Measurements from ENCODE around the gene NUP160. TPM values are rescaled to one million over a fixed set of nuclear protein-coding genes. Genes with fewer than 3 reads are reported as not detected.
"Not testable (repeated sequence)": the region's sequence is repeated elsewhere in the genome, so short reads cannot be mapped to it uniquely, and the experiment has no call there.

Gene NUP160
- total RNA-seq, 1 experiment from 2014 or later, result 172 TPM

- peaks cover 89% of the 10 kb centered on the region for H3K36me3 ChIP-seq (ENCODE audit: insufficient read depth, low read length, poor library complexity, severe bottlenecking)
These were observed 5.4 kb downstream of the NUP160 start for GRCh38 chr11:47842749-47843148.

GRCh38 chr11:47837929-47838328 lies 10.2 kb downstream of the NUP160 start:
- Histone ChIP-seq H3K36me3 (ENCODE audit: insufficient read depth, low read length, poor library complexity, severe bottlenecking) (peaks cover 97% of the 10 kb centered on the region), H3K9me3 (ENCODE audit: low read depth, low read length, poor library complexity, severe bottlenecking) (no peaks in the 10 kb centered on the region), H3K27ac (ENCODE audit: low read depth, low read length, poor library complexity, severe bottlenecking) (no peak overlapping the region), H3K4me1 (ENCODE audit: insufficient read depth, low read length, poor library complexity, severe bottlenecking) (no peaks in the 10 kb centered on the region), H3K27me3 (replicated peaks; ENCODE audit: insufficient read depth, low read depth, low read length, poor library complexity) (no peaks in the 10 kb centered on the region), H3K4me3 (ENCODE audit: low read depth, low read length, poor library complexity, severe bottlenecking) (no peak overlapping the region)
- no TSS peak for BruUV-seq (replicated peaks)
- ChIA-PET CTCF (no interaction called here), POLR2A (ENCODE audit: low non-redundant PET) (no interaction called here)
- intact Hi-C loops (cut with micrococcal nuclease; ENCODE audit: unreplicated experiment), result no loop called here
- no peak for DNase-seq (ENCODE audit: low spot score)
- TF ChIP-seq CTCF (conservative IDR thresholded peaks at IDR 0.05; ENCODE audit: low read depth, low read length), result no peak
- no peak for TF ChIP-seq EZH2 (IDR thresholded peaks at IDR 0.05; ENCODE audit: borderline replicate concordance, low read depth, low read length, poor library complexity, severe bottlenecking)

More at GRCh38 chr11:47842749-47843148, 5.4 kb downstream of the NUP160 start:
- CTCF ChIA-PET, result interaction anchor here (0.5 kb wide), 1 partner anchor 388 kb away, joined by 3 read pairs; no protein-coding TSS in a partner anchor
- BruUV-seq (replicated peaks), result no TSS peak
- Histone ChIP-seq H3K27me3 (replicated peaks; ENCODE audit: insufficient read depth, low read depth, low read length, poor library complexity) (no peaks in the 10 kb centered on the region), H3K27ac (ENCODE audit: low read depth, low read length, poor library complexity, severe bottlenecking) (no peak overlapping the region), H3K4me3 (ENCODE audit: low read depth, low read length, poor library complexity, severe bottlenecking) (no peak overlapping the region), H3K9me3 (ENCODE audit: low read depth, low read length, poor library complexity, severe bottlenecking) (no peaks in the 10 kb centered on the region), H3K4me1 (ENCODE audit: insufficient read depth, low read length, poor library complexity, severe bottlenecking) (peaks cover 13% of the 10 kb centered on the region)
- POLR2A ChIA-PET (ENCODE audit: low non-redundant PET), result no interaction called here
- TF ChIP-seq CTCF (conservative IDR thresholded peaks at IDR 0.05; ENCODE audit: low read depth, low read length) (no peak), EZH2 (IDR thresholded peaks at IDR 0.05; ENCODE audit: borderline replicate concordance, low read depth, low read length, poor library complexity, severe bottlenecking) (no peak)
- DNase-seq (ENCODE audit: low spot score), result no peak
- intact Hi-C loops (cut with micrococcal nuclease; ENCODE audit: unreplicated experiment), result no loop called here

GRCh38 chr11:47837292-47837691 lies 10.9 kb downstream of the NUP160 start:
- Histone ChIP-seq H3K4me3 (ENCODE audit: low read depth, low read length, poor library complexity, severe bottlenecking) (no peak overlapping the region), H3K9me3 (ENCODE audit: low read depth, low read length, poor library complexity, severe bottlenecking) (no peaks in the 10 kb centered on the region), H3K36me3 (ENCODE audit: insufficient read depth, low read length, poor library complexity, severe bottlenecking) (peaks cover 97% of the 10 kb centered on the region), H3K27me3 (replicated peaks; ENCODE audit: insufficient read depth, low read depth, low read length, poor library complexity) (no peaks in the 10 kb centered on the region), H3K4me1 (ENCODE audit: insufficient read depth, low read length, poor library complexity, severe bottlenecking) (no peaks in the 10 kb centered on the region), H3K27ac (ENCODE audit: low read depth, low read length, poor library complexity, severe bottlenecking) (no peak overlapping the region)
- no TSS peak for BruUV-seq (replicated peaks)
- no peak for DNase-seq (ENCODE audit: low spot score)
- TF ChIP-seq EZH2 (IDR thresholded peaks at IDR 0.05; ENCODE audit: borderline replicate concordance, low read depth, low read length, poor library complexity, severe bottlenecking) (no peak), CTCF (conservative IDR thresholded peaks at IDR 0.05; ENCODE audit: low read depth, low read length) (no peak)
- ChIA-PET POLR2A (ENCODE audit: low non-redundant PET) (no interaction called here), CTCF (no interaction called here)
- intact Hi-C loops (cut with micrococcal nuclease; ENCODE audit: unreplicated experiment), result no loop called here

- BruUV-seq (replicated peaks); DNase-seq (ENCODE audit: low spot score); POLR2A ChIA-PET (ENCODE audit: low non-redundant PET); H3K9me3 ChIP-seq (ENCODE audit: low read depth, low read length, poor library complexity, severe bottlenecking); H3K27ac ChIP-seq (ENCODE audit: low read depth, low read length, poor library complexity, severe bottlenecking); H3K4me3 ChIP-seq (ENCODE audit: low read depth, low read length, poor library complexity, severe bottlenecking); H3K27me3 ChIP-seq (replicated peaks; ENCODE audit: insufficient read depth, low read depth, low read length, poor library complexity); intact Hi-C loops (cut with micrococcal nuclease; ENCODE audit: unreplicated experiment); CTCF ChIA-PET; H3K4me1 ChIP-seq (ENCODE audit: insufficient read depth, low read length, poor library complexity, severe bottlenecking): not testable (repeated sequence)
- peaks cover 94% of the 10 kb centered on the region for H3K36me3 ChIP-seq (ENCODE audit: insufficient read depth, low read length, poor library complexity, severe bottlenecking)
These were observed 18.1 kb downstream of the NUP160 start for GRCh38 chr11:47830013-47830412.
